Hematopoietic multipotent progenitor cell treated with erythropoietin and hydrocortisone succinate and interleukin-3 and kit ligand, for 4 days (in vitro differentiated cells): Measurements from ENCODE around the gene OVAAL.

ENCODE experiments used
- DNase-seq: peaks from one replicate; pipeline ENCODE4 v3.0.0-alpha.2; 2015

OVAAL gene

GRCh38 chr1:180610556-180611015 is 51.8 kb downstream of the OVAAL start:
- DNase-seq, result peak; percentile 79

DNA sequence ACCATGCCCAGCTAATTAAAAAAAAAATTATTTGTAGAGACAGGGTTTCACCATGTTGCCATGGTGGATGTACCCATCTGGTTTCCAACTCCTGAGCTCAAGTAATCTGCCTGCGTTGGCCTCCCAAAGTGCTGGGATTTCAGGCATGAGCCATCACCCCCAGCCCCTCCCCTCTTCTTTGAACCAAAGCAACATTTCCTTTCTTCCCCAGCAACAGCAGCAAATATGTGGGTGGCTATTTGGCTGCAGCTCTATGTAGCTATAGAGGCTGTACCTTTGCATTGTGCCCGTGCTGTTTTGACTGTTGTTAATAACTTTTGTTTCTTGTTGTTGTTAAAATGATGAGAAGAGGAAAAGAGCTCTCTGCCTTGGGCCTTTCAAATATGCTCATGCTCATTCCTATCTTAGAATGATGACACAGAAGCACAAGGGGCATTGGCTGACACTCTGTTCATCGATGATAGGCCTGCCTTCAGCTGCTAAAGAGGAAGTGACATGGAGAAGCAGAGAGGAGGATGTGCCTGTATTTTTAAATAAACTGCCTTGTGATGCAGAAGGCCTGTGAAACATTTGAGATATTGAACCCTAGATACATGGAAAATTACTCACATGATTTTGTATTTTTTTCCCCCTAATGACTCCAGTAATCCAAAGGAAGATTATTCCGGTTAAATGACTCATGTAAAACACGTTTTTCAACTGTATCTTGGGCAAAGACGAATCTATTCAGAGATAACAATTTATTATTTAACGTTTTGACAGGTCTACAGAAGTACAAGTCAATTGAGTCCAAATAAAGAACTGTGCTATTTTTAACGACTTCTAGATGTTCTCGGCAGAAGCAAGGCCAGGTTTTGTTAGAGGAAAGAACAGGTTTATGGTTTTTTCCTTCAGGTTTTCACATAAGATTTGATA is 52.5 kb downstream of the OVAAL start:
- peak; percentile 87 for DNase-seq

- no peak for DNase-seq
These were observed 53.9 kb downstream of the OVAAL start for GRCh38 chr1:180612632-180613031.

- no peak for DNase-seq
These were observed 56.0 kb downstream of the OVAAL start for GRCh38 chr1:180614730-180615129.

- no peak for DNase-seq
These were observed 56.9 kb downstream of the OVAAL start for GRCh38 chr1:180615493-180616290.
